GM21390 (cell line): ENCODE data around the gene PTPRB.
"Not testable (repeated sequence)": the region's sequence is repeated elsewhere in the genome, so short reads cannot be mapped to it uniquely, and the experiment has no call there.

ENCODE experiments used
- ATAC-seq: cut with Tn5 transposase; IDR thresholded peaks from one replicate; pipeline ENCODE4 v1.9.1; 2021; ENCODE audit not compliant: unreplicated experiment

Gene PTPRB

GRCh38 chr12:70549340-70550179 lies 87.7 kb downstream of the PTPRB start:
- ATAC-seq, result no peak

- no peak for ATAC-seq
Observed at GRCh38 chr12:70543444-70543843, 93.8 kb downstream of the PTPRB start.

- no peak for ATAC-seq
Observed at GRCh38 chr12:70540996-70541395, 96.2 kb downstream of the PTPRB start.

- no peak for ATAC-seq
Observed at GRCh38 chr12:70536650-70537049, 100.6 kb downstream of the PTPRB start.

GRCh38 chr12:70535896-70536374 lies 101.3 kb downstream of the PTPRB start:
- ATAC-seq, result no peak

GRCh38 chr12:70534466-70534865 lies 102.8 kb downstream of the PTPRB start:
- no peak for ATAC-seq

- ATAC-seq, result no peak
Observed at GRCh38 chr12:70529647-70530046, 107.6 kb downstream of the PTPRB start.

- ATAC-seq, result no peak
Observed at GRCh38 chr12:70520847-70521246, 116.4 kb downstream of the PTPRB start.

GRCh38 chr12:70513426-70513825 lies 123.8 kb downstream of the PTPRB start:
- no peak for ATAC-seq

- no peak for ATAC-seq
Observed at GRCh38 chr12:70508178-70508577, 129.1 kb downstream of the PTPRB start.

GRCh38 chr12:70507442-70507841 lies 129.8 kb downstream of the PTPRB start:
- ATAC-seq, result no peak

GRCh38 chr12:70497508-70497907 lies 139.7 kb downstream of the PTPRB start:
- ATAC-seq, result no peak

- ATAC-seq, result not testable (repeated sequence)
Observed at GRCh38 chr12:70492904-70493303, 144.3 kb downstream of the PTPRB start.

- not testable (repeated sequence) for ATAC-seq
Observed at GRCh38 chr12:70490928-70491327, 146.3 kb downstream of the PTPRB start.

- no peak for ATAC-seq
Observed at GRCh38 chr12:70487440-70487839, 149.8 kb downstream of the PTPRB start.

GRCh38 chr12:70486588-70486987 lies 150.6 kb downstream of the PTPRB start:
- no peak for ATAC-seq

- no peak for ATAC-seq
Observed at GRCh38 chr12:70485704-70486103, 151.5 kb downstream of the PTPRB start.

- ATAC-seq, result no peak
Observed at GRCh38 chr12:70484464-70484863, 152.8 kb downstream of the PTPRB start.

- ATAC-seq, result no peak
Observed at GRCh38 chr12:70482764-70483163, 154.5 kb downstream of the PTPRB start.

GRCh38 chr12:70469221-70469820 lies 167.9 kb downstream of the PTPRB start:
- ATAC-seq, result no peak

GRCh38 chr12:70468741-70469140 lies 168.5 kb downstream of the PTPRB start:
- no peak for ATAC-seq
